Activated CD4-positive, alpha-beta T cell treated with anti-CD3 and anti-CD28 coated beads, Interleukin-2, amount 10 ng/mL, durations not matched to agents 24 days and 14 days (primary cell): ENCODE measurements around the gene SNAPC1. TPM values are rescaled to one million over a fixed set of nuclear protein-coding genes. Genes with fewer than 3 reads are reported as not detected.
A peak's percentile ranks its signal among the peaks of the same experiment; 100 is the strongest.

ENCODE experiments used
- DNase-seq: peaks from one replicate; pipeline ENCODE4 v3.0.0; 2022
- H3K27ac Mint-ChIP-seq: one replicate; pipeline ENCODE4 v1.8.0; 2022; ENCODE audit warnings: mild to moderate bottlenecking, mixed read lengths
- H3K27me3 Mint-ChIP-seq: one replicate; pipeline ENCODE4 v1.8.0; 2022; ENCODE audit warnings: mixed read lengths
- H3K36me3 Mint-ChIP-seq: one replicate; pipeline ENCODE4 v1.8.0; 2022; ENCODE audit warnings: low read depth, mild to moderate bottlenecking, mixed read lengths
- H3K4me1 Mint-ChIP-seq: one replicate; pipeline ENCODE4 v1.8.0; 2021; ENCODE audit warnings: mixed read lengths
- H3K4me3 Mint-ChIP-seq: one replicate; pipeline ENCODE4 v1.8.0; 2022; ENCODE audit warnings: mild to moderate bottlenecking, moderate library complexity, mixed read lengths
- H3K9me3 Mint-ChIP-seq: one replicate; pipeline ENCODE4 v1.8.0; 2021; ENCODE audit warnings: mixed read lengths
- intact Hi-C: fragments of 100-400 bp; cut with micrococcal nuclease; formaldehyde crosslinking; loops from one replicate; pipeline ENCODE4 v1.15.1; 2023
- total RNA-seq: library from RNA; stranded (reverse); gene quantifications from 2 replicates; pipeline ENCODE4 v1.2.3, GENCODE V29; 2022

Gene SNAPC1
- total RNA-seq, 1 donor from 2014 or later = 12.3 TPM

GRCh38 chr14:61802010-61802568 is 39.9 kb downstream of the SNAPC1 start:
- DNase-seq = no peak
- peaks cover 2% of the 10 kb centered on the region for H3K27me3 Mint-ChIP-seq
- H3K4me1 Mint-ChIP-seq = peaks cover 2% of the 10 kb centered on the region
- no peak overlapping the region for H3K4me3 Mint-ChIP-seq
- H3K27ac Mint-ChIP-seq = no peak overlapping the region
- intact Hi-C loops = no loop called here
- no peaks in the 10 kb centered on the region for H3K36me3 Mint-ChIP-seq
- H3K9me3 Mint-ChIP-seq = no peaks in the 10 kb centered on the region

- peaks cover 6% of the 10 kb centered on the region for H3K27me3 Mint-ChIP-seq
- H3K9me3 Mint-ChIP-seq = no peaks in the 10 kb centered on the region
- H3K4me1 Mint-ChIP-seq = peaks cover 2% of the 10 kb centered on the region
- H3K4me3 Mint-ChIP-seq = no peak overlapping the region
- no peak overlapping the region for H3K27ac Mint-ChIP-seq
- H3K36me3 Mint-ChIP-seq = no peaks in the 10 kb centered on the region
- intact Hi-C loops = no loop called here
- DNase-seq = no peak
Measured at GRCh38 chr14:61803755-61804154, 41.5 kb downstream of the SNAPC1 start.

- Mint-ChIP-seq H3K27me3 (peaks cover 16% of the 10 kb centered on the region), H3K36me3 (no peaks in the 10 kb centered on the region), H3K27ac (no peak overlapping the region), H3K4me1 (peaks cover 2% of the 10 kb centered on the region), H3K9me3 (no peaks in the 10 kb centered on the region), H3K4me3 (no peak overlapping the region)
- intact Hi-C loops = no loop called here
- DNase-seq = no peak
Measured at GRCh38 chr14:61805451-61805850, 43.2 kb downstream of the SNAPC1 start.

DNA sequence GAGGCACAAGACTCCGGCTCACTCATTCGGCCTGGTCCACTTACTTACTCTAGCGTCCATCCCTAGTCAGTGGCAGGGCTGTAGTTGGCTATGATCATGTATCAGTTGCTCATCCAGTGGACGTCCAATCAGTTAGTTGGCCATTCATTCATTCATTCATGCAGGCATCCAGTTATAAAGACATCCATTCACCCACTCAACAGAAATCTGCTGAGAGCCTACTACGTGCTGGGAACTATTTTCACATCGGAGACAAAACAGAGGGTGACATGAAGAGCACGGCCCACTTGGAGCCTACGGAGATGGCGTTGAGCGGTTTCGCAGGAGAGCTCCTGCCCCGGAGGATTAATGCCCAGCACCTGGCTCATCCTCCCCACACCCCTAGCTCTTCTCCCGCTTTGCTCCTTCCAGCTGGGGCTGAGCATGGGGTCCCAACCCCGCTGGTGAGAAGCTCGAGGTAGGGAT is 49.7 kb downstream of the SNAPC1 start:
- intact Hi-C loops = no loop called here
- no peak for DNase-seq
- peak overlapping the region; percentile 87 for H3K4me3 Mint-ChIP-seq
- no peak overlapping the region for H3K27ac Mint-ChIP-seq
- H3K27me3 Mint-ChIP-seq = peaks cover 68% of the 10 kb centered on the region
- peaks cover 2% of the 10 kb centered on the region for H3K36me3 Mint-ChIP-seq
- H3K4me1 Mint-ChIP-seq = peaks cover 12% of the 10 kb centered on the region
- H3K9me3 Mint-ChIP-seq = no peaks in the 10 kb centered on the region

GRCh38 chr14:61812347-61813095 is 50.3 kb downstream of the SNAPC1 start, which contains the start of gene SYT16:
Gene SYT16 (plus strand): TSS chr14:61812703.
- Mint-ChIP-seq H3K9me3 (no peaks in the 10 kb centered on the region), H3K36me3 (peaks cover 2% of the 10 kb centered on the region), H3K4me3 (peak within 1 kb of the TSS; percentile 87), H3K27ac (no peak within 1 kb of the TSS), H3K4me1 (peaks cover 12% of the 10 kb centered on the region), H3K27me3 (peaks cover 74% of the 10 kb centered on the region)
- peak; percentile 71 for DNase-seq
- intact Hi-C loops = no loop called here

DNA sequence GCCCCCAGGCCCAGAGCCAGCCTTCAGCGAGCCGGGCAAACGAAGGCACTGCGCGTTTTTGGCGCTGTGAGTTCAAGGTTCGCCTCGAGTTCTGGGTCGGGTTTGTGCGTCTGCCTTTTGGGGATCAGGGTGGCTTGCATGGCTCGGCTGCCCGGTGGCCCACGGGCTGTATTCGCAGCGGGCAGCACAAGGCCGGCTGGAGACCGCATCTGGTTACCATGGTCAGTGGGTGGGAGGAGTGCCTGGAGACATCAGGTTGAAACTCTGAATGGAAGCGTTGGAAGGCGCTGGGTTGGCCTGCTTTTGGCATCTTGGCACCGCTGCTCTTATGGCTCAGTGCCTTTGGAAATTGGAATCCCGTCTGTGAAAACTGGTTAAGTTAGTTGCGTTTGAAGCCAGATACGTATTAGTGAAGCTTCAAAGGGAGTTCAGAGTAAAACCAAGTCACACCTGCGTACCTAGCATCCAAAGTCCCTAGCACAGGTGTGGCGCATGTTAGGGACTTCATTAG is 50.9 kb downstream of the SNAPC1 start:
- DNase-seq = no peak
- Mint-ChIP-seq H3K4me1 (peaks cover 12% of the 10 kb centered on the region), H3K27ac (no peak overlapping the region), H3K27me3 (peaks cover 78% of the 10 kb centered on the region), H3K9me3 (no peaks in the 10 kb centered on the region), H3K36me3 (peaks cover 2% of the 10 kb centered on the region), H3K4me3 (peak overlapping the region; percentile 74)
- intact Hi-C loops = no loop called here

DNA sequence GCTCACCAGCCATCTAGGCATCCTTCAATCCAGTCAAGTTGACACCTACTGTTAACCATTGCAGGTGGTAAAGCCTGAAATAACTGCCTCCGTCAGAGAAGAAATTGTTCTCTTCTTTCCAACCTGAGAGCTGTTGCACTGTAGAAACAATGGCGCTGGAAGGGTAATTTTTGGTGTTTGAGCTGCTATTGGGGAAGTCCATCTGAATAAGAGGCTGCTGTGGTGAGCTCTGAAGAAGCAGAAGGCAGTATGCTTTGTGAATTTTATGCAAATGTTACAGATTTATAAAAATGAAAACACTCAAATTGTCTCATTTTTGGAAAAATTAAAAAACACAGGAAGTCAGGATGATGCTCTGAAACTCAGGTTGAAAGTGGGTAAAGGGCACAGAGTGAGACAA is 60.2 kb downstream of the SNAPC1 start:
- Mint-ChIP-seq H3K9me3 (peaks cover 8% of the 10 kb centered on the region), H3K27ac (no peak overlapping the region), H3K36me3 (no peaks in the 10 kb centered on the region), H3K4me3 (no peak overlapping the region), H3K27me3 (peaks cover 22% of the 10 kb centered on the region), H3K4me1 (peaks cover 5% of the 10 kb centered on the region)
- intact Hi-C loops = no loop called here
- DNase-seq = no peak

GRCh38 chr14:61832783-61833182 is 70.6 kb downstream of the SNAPC1 start:
- intact Hi-C loops = no loop called here
- Mint-ChIP-seq H3K4me1 (peaks cover 9% of the 10 kb centered on the region), H3K27me3 (peaks cover 2% of the 10 kb centered on the region), H3K27ac (no peak overlapping the region), H3K9me3 (no peaks in the 10 kb centered on the region), H3K36me3 (no peaks in the 10 kb centered on the region), H3K4me3 (no peak overlapping the region)
- no peak for DNase-seq

DNA sequence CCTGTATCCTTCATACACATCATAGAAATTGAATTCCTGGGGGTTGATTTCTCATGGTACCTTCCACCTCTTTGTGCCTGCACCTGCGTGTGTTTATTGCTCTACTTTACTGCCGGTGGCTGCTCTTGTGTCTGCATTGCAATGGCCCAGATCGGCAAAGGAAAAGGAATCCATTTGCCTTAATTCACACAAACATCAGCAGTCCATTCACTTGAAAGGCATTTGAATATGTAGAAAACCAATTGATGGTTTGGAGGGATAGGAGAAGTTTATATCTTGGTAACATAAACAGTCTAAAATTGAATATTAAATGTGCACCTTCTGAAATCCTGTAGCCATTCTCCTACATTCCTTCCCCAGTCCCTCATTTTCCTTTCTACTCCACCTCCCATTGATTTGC is 74.0 kb downstream of the SNAPC1 start:
- intact Hi-C loops = loop anchor here (2.0 to 5.0 kb wide), 2 partner anchors 89 to 539 kb away; no protein-coding TSS in a partner anchor
- H3K4me3 Mint-ChIP-seq = no peak overlapping the region
- no peak overlapping the region for H3K27ac Mint-ChIP-seq
- peaks cover 14% of the 10 kb centered on the region for H3K27me3 Mint-ChIP-seq
- no peaks in the 10 kb centered on the region for H3K9me3 Mint-ChIP-seq
- peaks cover 13% of the 10 kb centered on the region for H3K4me1 Mint-ChIP-seq
- no peak for DNase-seq
- H3K36me3 Mint-ChIP-seq = no peaks in the 10 kb centered on the region

GRCh38 chr14:61836807-61837206 is 74.6 kb downstream of the SNAPC1 start:
- H3K27ac Mint-ChIP-seq = no peak overlapping the region
- peaks cover 17% of the 10 kb centered on the region for H3K27me3 Mint-ChIP-seq
- no peaks in the 10 kb centered on the region for H3K36me3 Mint-ChIP-seq
- no peak overlapping the region for H3K4me3 Mint-ChIP-seq
- no peak for DNase-seq
- intact Hi-C loops = loop anchor here (1.0 to 5.0 kb wide), 6 partner anchors 75 to 568 kb away; partner anchors contain the start of gene SNAPC1
- H3K9me3 Mint-ChIP-seq = no peaks in the 10 kb centered on the region
- H3K4me1 Mint-ChIP-seq = peaks cover 13% of the 10 kb centered on the region

GRCh38 chr14:61837336-61838229 is 75.4 kb downstream of the SNAPC1 start:
- no peaks in the 10 kb centered on the region for H3K36me3 Mint-ChIP-seq
- H3K4me1 Mint-ChIP-seq = peaks cover 13% of the 10 kb centered on the region
- H3K27ac Mint-ChIP-seq = no peak overlapping the region
- peak; percentile 93 for DNase-seq
- intact Hi-C loops = loop anchor here (1.0 to 5.0 kb wide), 6 partner anchors 75 to 568 kb away; partner anchors contain the start of gene SNAPC1
- peaks cover 21% of the 10 kb centered on the region for H3K27me3 Mint-ChIP-seq
- H3K4me3 Mint-ChIP-seq = no peak overlapping the region
- H3K9me3 Mint-ChIP-seq = peaks cover 3% of the 10 kb centered on the region

- no peaks in the 10 kb centered on the region for H3K36me3 Mint-ChIP-seq
- intact Hi-C loops = loop anchor here (5.0 kb wide), 1 partner anchor 91 kb away; no protein-coding TSS in a partner anchor
- no peak overlapping the region for H3K4me3 Mint-ChIP-seq
- peaks cover 11% of the 10 kb centered on the region for H3K4me1 Mint-ChIP-seq
- H3K27me3 Mint-ChIP-seq = peaks cover 28% of the 10 kb centered on the region
- no peak overlapping the region for H3K27ac Mint-ChIP-seq
- DNase-seq = no peak
- peaks cover 3% of the 10 kb centered on the region for H3K9me3 Mint-ChIP-seq
Measured at GRCh38 chr14:61838661-61839245, 76.5 kb downstream of the SNAPC1 start.

DNA sequence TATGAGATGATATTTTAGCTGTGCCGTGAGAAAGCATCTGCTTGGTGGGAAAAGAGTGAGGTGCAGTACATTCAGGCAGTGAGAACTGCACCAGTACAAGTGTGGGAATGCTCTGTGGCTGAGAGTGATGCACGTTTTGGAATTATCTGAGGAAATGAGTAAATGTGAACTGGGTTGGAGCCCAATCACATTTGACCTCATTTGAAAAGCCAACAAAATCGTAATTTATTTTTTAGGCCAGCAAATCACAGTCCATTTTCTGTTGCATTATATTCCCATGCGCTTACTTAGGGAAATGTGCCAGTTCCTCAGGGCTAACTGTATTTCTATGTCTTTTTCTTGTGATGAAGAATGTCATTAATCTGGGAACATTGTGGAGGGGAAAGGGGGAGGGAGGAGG is 77.3 kb downstream of the SNAPC1 start:
- Mint-ChIP-seq H3K27me3 (peaks cover 34% of the 10 kb centered on the region), H3K4me3 (no peak overlapping the region), H3K27ac (no peak overlapping the region), H3K36me3 (no peaks in the 10 kb centered on the region), H3K9me3 (peaks cover 3% of the 10 kb centered on the region), H3K4me1 (peaks cover 11% of the 10 kb centered on the region)
- intact Hi-C loops = loop anchor here (5.0 kb wide), 1 partner anchor 92 kb away; no protein-coding TSS in a partner anchor
- no peak for DNase-seq
